Thyroid gland (tissue), 4 donors: ENCODE data around the gene UBTF.

Source experiments
- CTCF ChIP-seq, 6 experiments: fragments of 200-600 bp in 3 of 6; fragments of 450-650 bp in 3 of 6; sonication (generic) in 3 of 6; IDR thresholded peaks; one replicate each; pipeline ENCODE4 v1.5.1; 2016 to 2019; ENCODE audit warnings: antibody characterized with exemption in 6 of 6, mild to moderate bottlenecking in 2 of 6, inconsistent platforms in 1 of 6, moderate library complexity in 1 of 6
- POLR2A ChIP-seq, 2 donors: fragments of 450-650 bp; IDR thresholded peaks; one replicate each; pipeline ENCODE4 v1.6.1; 2017; ENCODE audit warnings: antibody characterized with exemption in 2 of 2, mild to moderate bottlenecking in 2 of 2, moderate library complexity in 1 of 2

GRCh38 chr17:44183024-44183423 lies 36.5 kb downstream of the UBTF start:
- no peak for TF ChIP-seq CTCF (IDR thresholded peaks at IDR 0.05)
- TF ChIP-seq POLR2A (IDR thresholded peaks at IDR 0.05) = no peak
